ENCODE data around the gene GTF2A2.
"Not testable (repeated sequence)": the region's sequence is repeated elsewhere in the genome, so short reads cannot be mapped to it uniquely, and the experiment has no call there.

Gene GTF2A2

DNA sequence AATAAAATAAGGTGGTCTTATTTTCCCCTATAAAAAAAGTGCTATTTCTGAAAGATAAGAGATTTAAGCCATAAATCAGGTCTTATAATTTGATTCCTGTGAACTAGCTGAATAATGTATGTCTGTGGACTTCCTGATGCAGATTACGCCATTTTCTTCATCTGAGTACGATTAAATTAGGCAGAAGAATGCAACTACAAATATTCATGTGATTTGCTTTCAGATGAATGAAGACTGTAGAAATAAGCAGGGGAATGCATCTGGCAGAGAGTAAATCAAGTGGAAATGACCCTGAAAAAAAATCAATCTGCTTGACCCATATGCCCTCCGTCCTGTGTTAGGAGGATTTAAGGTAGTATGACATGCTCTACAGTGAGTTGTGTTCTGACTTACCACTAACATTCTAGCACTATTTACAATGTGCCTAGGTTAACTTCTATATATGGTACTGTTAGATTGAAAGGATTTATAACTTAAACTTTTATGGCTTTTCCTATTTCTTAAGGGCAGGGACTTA, 17.1 kb upstream of the GTF2A2 start:
- DNase-seq (ENCODE audit: low spot score): no peak

DNA sequence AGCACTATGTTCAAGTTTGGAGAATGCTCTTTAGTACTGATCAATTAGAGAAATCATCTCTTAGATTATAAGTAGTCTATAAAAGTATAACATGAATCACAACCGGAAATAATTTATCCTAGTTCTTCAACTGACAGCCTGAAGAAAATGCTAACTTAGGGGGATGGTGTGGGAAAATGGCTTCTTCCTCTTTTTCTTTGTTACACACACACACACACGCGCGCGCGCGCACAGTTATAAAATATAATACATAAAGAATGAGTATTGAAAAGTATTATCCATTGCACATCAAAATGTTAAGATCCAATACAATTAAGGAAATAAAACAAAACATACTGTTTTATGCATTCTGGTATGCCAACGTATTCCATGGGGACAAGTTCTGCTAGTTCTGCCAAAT, 11.2 kb upstream of the GTF2A2 start:
- DNase-seq (ENCODE audit: low spot score): no peak

DNA sequence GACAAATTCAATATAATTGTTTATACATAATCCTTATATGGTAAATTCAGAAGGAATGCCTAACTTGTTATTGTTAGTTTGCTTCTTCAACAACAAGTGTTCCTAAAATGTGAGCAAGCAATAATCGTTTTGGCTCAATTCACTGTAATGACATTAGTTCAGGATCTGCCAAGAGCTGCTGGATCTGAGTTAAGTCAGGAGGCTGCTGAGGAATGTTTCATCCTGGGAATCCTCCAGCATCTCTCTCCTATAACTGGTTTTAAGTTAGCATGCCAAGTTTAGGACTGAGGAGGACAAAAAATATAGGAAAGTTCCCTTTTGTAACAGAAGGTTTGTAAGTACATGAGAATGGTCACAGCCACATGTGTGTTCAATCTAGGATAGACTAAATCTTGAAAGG, 4.9 kb upstream of the GTF2A2 start:
- DNase-seq (ENCODE audit: low spot score): no peak

DNA sequence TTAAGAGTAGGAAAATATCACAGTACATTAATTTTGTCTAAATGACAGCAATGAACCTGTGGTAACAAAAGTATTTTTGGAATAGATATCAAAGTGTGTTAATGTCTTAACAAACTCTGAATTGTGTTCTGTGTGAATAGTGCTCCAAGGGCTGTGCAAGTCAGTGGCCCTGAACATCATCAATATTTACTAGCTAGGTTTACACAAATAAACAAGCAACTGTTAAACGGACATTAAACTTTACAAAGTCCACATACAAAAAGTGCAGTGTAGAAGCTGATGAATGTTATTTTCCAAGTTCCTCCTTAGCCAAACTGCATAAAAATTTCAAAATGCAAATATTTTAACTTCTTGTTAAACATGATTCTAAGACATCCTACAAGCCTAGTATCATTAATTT, 2.1 kb upstream of the GTF2A2 start:
- no peak for DNase-seq (ENCODE audit: low spot score)

DNA sequence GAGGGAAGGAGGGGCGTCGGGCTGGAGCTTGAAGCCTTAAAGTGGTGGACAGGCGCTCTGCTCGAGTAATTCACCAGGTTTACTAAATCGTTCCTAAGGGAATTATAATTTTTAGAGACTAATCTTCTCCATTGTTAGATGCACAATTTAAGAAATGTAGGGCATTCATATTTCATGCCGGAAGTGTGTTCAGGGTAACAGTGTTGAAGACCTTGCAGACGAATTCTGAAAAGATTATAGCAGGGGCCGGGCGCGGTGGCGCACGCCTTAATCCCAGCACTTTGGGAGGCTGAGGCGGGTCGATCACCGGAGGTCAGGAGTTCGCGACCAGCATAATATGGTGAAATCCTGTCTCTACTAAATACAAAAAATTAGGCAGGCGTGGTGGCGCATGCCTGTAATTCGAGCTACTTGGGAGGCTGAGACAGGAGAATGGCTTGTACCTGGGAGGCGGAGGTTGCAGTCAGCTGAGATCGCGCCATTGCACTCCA, 365 bp upstream of the GTF2A2 start:
- no peak for DNase-seq (ENCODE audit: low spot score)

DNA sequence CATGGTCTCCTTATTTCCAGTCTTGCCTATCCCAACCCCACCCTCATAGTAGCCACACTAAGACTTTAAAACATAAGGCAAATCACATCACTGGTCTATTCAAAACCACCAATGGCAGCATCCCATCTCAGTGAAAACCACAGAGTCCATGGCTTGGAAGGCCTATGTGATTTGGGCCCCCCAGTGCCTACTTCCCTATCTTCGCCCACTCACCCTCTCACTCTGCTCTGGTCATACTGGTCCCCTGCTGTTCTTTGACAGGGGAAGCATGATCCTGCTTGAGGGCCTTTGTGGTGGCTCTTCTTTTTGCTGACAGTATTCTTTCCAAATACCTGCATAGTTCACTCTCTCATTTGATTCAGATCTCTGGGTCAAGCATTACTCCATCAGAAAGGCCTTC, 3.3 kb downstream of the GTF2A2 start:
- no peak for DNase-seq (ENCODE audit: low spot score)

DNA sequence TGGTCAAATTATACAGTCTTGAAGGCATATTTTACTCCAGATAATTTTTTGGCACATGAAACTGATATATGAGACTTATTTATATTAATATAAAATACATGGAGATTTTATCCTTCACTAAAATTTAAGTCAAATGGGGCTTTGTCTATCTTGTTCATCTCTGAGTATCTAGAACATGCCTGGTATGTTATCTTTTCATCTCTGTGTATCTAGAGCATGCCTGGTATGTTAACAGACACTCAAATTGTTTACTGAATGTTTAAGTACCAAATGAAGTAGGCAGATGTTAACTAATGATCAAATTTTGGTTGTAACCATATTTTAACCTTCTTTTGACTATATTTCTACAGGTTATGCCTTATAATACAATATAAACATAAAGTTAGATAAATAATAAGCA, 7.7 kb downstream of the GTF2A2 start:
- DNase-seq (ENCODE audit: low spot score): no peak

DNA sequence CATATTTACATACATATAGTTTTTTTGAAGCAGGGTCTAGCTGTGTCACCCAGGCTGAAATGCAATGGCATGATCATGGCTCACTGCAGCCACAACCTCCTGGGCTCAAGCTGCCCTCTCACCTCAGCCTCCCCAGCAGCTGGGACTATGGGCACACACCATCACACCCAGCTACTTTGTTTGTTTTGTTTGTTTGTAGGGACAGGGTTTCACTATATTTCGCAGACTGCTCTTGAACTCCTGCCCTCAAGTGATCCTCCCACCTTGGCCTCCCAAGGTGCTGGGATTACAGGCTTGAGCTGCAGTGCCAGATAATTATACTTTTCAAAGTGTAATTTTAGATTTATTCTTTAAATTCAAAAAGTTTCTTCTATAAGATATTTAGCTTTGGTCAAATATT, 10.2 kb downstream of the GTF2A2 start:
- DNase-seq (ENCODE audit: low spot score): no peak

DNA sequence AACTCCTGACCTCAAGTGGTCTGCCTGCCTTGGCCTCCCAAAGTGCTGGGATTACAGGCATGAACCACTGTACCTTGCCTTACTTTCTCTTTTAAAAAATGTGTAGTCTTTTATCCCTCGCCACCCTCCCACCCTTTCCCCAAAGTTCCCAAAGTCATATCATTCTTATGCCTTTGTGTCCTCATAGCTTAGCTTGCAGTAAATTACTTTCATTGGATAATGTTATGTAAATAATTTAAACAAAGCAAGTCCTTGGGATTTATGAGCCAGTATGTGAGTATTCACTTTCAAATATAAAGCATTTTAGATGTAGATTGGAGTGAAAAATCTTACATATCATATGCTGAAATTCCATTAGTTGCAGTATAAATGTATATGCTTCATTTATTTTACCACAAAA, 11.0 kb downstream of the GTF2A2 start:
- no peak for DNase-seq (ENCODE audit: low spot score)

DNA sequence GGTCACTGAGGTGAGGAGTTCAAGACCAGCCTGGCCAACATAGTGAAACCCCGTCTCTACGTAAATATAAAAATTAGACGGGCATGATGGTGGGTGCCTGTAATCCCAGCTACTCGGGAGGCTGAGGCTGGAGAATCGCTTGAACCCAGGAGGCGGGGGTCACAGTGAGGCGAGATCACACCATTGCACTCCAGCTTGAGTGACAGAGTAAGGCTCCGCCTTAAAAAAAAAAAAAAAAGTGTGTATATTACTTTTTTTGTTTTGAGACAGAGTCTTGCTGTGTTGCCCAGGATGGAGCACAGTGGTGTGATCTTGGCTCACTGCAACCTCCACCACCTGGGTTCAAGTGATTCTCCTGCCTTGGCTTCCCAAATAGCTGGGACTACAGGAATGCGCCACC, 11.5 kb downstream of the GTF2A2 start:
- not testable (repeated sequence) for DNase-seq (ENCODE audit: low spot score)

DNA sequence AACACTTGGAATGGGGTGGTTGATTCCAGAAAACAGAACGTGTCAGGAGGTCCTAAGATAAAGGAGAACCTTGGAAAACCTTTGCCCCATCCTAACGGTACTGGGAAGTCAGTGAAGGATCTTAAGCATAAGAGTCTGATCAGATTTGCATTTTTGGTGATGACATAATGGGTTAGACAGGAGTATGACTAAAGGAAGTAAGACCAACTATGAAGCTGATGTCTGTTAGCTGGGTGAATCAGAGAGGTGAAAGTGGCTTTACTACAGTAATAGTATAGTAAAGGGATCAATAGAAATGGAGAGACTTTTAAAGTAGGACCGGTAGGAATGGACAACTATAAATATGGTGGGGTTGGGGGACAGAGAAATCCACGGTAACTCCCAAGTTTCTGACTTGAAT, 12.6 kb downstream of the GTF2A2 start:
- no peak for DNase-seq (ENCODE audit: low spot score)

DNA sequence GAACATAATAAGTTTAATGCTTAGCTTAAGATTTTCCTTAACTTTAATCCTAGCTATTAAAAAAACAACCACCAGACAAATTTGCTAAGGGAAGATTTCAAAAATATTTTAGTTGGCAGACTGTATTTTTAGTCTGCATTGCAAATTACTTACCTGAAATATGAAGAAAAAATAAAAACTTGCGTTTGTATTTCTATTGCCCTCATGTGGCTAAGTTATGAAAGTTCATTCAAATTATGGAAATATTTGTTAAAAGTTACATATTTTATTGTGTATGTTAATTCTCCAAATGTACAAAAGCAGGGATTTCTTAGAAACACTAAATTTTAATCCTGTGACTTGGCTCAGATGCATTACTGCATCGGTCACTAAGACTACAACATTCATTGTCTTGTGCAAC, 15.0 kb downstream of the GTF2A2 start:
- no peak for DNase-seq (ENCODE audit: low spot score)

DNA sequence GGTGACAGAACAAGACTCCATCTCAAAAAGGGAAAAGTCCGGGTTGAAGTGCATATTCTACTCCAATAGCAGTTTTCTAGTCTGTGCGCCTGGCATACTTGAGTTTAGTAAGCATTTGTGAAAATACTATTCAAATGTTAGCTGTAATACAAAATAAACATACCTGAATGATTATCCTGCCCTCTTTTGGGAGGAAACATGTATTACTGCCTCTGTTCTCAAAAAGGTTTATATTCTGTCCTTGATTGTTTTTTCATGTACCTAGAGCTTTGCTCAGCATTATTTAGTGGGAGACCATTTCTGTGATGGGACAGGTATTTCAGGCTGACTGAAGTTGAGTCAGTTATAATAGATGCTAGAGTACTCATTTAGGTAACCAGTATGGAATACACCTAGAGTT, 19.8 kb downstream of the GTF2A2 start:
- DNase-seq (ENCODE audit: low spot score): not testable (repeated sequence)

DNA sequence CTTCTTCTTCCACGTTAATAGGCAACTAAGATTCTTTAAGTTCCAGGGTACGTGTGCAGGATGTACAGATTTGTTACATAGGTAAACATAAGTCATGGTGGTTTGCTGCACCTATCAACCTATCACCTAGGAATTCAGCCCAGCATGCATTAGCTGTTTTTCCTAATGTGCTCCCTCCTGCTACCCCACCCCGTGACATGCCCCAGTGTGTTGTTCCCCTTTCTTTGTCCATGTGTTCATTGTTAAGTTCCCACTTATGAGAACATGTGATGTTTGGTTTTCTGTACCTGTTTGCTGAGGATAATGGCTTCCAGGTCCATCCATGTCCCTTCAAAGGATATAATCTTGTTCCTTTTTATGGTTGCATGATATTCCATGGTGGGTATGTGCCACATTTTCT, 21.1 kb downstream of the GTF2A2 start:
- DNase-seq (ENCODE audit: low spot score): no peak

DNA sequence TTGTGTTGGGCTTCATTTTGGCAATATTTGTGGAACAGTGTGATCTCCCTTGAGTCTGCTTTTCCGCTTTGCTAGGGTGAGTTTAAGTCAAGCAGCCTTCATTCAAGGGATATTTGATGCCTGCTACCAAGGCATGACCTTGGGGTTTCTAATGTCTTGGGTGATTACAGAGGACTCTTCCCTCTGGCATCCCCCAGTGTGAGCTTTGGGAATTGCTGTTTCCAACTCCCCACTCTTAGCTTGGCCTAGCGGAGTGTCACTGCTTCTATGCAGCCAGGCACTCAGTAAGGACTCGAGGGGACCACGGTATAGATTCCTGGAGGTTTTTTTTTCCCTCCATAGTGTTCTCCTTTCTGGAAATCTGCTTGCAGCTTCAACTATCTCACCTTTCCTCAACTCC, 24.6 kb downstream of the GTF2A2 start:
- no peak for DNase-seq (ENCODE audit: low spot score)

DNA sequence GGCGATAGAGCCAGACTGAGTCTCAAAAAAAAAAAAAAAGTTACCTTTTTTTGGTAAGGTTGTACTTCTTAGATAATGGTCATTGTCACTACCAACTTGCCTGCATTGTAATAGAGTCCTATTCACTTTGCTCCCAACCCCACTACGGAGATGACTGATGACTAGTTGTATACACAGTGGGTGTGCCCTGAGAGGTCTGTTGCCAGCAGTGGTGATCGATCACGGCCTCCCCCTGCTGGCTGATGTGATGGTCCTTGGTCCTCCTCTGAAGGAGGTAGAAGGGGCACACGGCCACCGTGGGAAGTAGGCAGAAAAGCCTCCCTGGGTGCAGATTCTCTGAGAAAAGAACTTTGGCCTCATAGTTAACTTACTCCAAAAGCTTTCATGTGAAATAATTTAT, 35.0 kb downstream of the GTF2A2 start:
- no peak for DNase-seq (ENCODE audit: low spot score)

DNA sequence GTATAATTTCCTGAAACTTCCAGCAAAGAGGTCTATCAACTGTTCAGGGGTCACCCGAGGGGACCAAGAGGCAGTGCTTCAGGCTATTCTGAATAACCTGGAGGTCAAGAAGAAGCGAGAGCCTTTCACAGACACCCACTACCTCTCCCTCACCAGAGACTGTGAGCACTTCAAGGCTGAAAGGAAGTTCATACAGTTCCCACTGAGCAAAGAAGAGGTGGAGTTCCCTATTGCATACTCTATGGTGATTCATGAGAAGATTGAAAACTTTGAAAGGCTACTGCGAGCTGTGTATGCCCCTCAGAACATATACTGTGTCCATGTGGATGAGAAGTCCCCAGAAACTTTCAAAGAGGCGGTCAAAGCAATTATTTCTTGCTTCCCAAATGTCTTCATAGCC, 38.9 kb downstream of the GTF2A2 start:
- DNase-seq (ENCODE audit: low spot score): no peak

DNA sequence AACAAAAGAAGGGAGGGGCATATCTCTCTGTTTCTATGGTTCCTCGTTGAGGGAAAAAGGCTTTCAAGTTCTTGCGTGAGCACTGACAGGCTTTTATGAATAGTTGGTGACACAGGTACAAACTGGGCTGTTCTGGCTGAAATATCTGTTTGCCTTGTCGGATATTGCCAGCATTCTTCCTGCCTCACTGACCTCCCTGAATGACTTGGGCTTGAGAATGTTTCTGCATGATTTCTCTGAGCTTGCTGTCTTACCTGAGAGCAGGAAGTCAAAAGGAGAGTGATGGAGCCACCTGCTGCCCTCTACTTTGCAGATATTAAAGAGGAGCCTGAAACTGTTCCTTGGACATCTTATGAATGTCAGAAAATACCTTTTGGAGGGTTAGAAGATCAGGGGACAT, 40.9 kb downstream of the GTF2A2 start:
- DNase-seq (ENCODE audit: low spot score): no peak

DNA sequence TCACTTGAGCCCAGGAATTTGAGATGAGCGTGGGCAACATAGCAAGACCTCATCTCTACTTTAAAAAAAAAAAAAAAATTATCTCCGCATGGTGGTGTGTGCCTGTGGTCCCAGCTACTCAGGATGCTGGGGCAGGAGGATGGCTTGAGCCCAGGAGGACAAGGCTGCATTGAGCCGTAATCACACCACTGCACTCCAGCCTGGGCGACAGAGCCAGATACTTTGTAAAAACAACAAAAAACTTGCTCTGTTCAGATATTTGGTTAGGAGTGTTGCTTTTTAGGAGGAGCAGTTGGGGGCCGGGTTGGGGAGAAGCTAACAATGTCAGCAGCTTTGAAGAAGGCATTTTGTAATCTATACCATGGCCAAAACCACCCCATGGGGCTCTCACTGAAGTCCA, 41.7 kb downstream of the GTF2A2 start:
- no peak for DNase-seq (ENCODE audit: low spot score)

DNA sequence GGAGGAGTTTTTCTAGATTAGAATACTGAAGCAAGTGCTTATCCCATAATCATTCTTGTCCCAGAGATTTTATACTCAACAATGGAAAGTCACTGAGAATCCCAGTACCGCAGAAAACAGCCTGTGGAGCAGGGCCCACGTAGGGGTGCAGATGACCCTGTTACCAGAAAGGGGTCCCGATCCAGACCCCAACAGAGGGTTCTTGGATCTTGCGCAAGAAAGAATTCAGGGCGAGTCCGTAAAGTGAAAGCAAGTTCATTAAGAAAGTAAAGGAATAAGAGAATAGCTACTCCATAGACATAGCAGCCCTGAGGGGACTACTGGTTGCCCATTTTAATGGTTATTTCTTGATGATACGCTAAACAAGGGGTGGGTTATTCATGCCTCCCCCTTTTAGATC, 43.2 kb downstream of the GTF2A2 start:
- no peak for DNase-seq (ENCODE audit: low spot score)

DNA sequence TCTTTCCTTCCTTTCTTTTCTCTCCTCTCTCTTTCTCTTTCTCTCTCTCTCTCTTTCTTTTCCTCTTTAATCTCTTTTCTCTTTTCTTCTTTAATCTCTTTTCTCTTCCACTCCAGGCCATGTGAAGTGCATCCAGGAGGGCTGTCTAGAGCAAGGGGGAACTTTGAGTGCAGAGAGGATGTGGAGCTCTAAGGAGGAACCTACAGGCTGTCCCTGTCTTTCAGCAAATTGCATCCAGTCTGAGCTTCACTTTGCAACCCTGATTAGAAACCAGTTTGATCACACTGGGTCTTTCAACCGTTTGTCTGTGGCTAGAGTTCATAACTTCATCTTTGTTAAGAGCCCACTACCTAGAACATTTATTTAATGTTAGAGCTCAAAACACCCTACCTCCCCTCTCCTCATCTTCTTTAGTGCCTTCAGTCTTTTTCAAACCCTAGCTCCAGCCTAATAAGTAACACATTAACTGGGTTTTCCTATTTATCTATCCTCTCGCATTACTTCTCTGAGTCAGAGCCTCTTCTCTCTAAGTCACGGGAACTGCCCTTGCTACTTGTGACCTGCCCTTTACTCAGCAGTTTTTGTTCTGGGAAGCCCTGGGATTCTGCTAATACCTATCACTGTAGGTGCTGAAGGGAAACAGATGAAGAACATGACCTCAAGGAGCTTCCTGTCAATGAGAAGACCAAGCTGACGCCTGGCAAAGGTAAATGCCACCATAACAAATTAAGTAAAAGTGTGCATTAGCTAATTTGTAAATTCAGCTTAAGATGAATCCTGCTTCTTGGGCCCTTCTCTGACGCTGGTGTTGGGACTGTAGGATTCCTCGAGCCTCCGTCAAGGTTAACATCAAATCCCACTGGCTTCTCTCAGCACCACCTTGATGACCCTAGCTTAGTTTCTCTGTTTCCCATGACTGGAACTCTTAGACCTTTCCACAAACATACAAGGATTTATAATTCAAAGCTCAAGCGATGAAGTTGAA, 45.7 kb downstream of the GTF2A2 start, which contains the start of gene GCNT3:
GCNT3 (plus strand) TSS at position 508 of the 985 bp plus-strand sequence. CDS start 6,456 bp downstream, outside the sequence.
- no peak for DNase-seq (ENCODE audit: low spot score)

DNA sequence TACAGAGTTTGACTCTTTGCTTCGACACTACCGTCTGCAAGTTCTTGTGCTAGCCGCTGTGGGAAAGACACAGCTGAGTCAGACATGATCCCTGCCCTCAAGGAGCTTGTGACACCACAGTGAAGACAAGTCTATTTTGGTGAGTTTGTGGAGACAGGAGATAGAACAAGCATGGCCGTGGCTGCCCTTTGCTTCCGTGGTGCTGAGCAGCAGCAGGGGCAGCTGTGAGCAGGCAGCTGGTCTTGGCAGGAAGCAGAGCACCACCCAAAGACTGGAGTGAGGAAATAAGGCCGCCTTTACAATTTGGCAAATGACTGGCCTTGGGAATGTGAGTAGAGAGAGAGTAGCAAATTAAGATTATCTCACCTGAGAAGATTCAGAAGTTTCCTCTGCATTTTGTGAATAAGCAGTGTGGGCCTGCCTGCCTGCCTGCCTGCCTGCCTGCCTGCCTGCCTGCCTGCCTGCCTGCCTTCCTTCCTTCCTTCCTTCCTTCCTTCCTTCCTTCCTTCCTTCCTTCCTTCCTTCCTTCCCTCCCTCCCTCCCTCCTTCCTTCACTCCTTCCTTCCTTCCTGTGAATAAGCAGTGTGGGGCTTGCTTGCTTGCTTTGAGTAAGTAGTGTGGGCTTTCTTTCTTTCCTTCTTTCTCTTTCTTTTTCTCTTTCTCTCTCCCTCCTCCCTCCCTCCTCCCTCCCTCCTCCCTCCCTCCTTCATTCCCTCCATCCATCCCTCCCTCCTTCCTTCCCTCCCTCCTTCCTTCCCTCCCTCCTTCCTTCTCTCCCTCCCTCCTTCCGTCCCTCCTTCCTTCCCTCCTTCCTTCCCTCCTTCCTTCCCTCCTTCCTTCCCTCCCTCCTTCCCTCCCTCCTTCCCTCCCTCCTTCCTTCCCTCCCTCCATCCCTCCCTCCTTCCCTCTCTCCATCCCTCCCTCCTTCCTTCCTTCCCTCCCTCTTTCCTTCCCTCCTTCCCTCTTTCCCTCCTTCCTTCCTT, 47.3 kb downstream of the GTF2A2 start:
- DNase-seq (ENCODE audit: low spot score): no peak
